SH-SY5Y (cell line): Measurements from ENCODE around the gene TLR10.

ENCODE experiments used
- GATA2 ChIP-seq: IDR thresholded peaks from 2 replicates; pipeline ENCODE4 v1.6.1; 2011; ENCODE audit warnings: mild to moderate bottlenecking, low read depth, low read length
- GATA3 ChIP-seq: IDR thresholded peaks from 2 replicates; pipeline ENCODE4 v1.6.1; 2011; ENCODE audit warnings: low read depth, mild to moderate bottlenecking, low read length, moderate library complexity

DNA sequence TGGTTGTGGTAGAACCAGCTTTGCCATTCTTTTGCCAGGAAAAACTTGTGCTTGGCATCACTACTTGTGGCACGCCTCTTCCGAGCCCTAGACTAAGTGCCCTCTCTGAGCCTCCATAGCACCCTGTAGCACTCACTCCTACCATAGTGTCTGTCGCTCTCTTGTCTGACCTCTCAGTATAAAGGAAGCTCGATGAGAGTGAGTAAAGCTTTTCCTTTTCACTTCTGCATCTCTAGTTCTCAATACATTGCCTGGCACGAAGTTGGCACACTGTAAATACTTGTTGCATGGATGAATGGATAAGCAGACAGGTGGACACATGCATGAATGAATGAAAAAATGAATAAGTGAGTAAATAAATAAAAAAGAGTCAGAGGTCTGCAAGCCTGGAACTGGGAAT is 48.3 kb downstream of the TLR10 start:
- TF ChIP-seq GATA3 (no peak), GATA2 (no peak)
